Measurements from ENCODE around the gene CCDC57.

Gene CCDC57

DNA sequence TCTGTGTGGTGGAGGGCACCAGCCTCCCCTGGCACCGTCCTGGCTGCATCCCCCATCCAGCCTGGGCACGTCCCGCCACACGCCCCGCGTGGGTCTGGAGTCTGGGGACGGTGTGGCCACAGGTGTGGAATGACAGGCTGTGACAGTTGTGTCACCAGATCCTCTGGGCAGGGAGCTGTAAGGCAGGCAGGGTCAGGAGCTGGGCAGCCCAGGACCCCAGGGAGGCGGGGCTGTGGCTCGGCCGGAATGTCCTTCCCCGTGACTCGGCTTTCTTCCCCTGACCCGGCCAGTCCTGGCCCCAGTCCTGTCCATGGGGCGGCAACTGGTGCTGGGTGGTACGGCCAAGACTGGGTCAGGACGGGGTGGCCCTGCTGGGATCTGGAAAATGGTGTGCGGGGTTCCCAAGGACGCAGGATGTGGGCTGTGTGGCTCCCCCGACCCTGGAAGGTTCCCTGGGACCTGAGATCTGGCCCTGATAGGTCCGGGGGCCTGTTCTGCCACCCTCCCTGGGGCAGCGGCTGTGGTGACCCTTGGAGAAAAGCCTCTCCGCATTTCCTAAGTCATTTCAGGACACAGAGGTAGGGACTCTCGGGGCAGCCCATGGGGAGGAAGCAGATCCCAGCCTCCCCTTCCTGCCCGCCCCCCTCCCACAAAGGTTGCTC is 12.9 kb upstream of the CCDC57 start:
- Mint-ChIP-seq H3K27ac (no peak overlapping the region), H3K36me3 (peaks cover 25% of the 10 kb centered on the region), H3K4me1 (peaks cover 15% of the 10 kb centered on the region), H3K4me3 (no peak overlapping the region), H3K9me3 (no peaks in the 10 kb centered on the region)
- no peak for DNase-seq (ENCODE audit: low spot score in 2 of 2)
- ATAC-seq: no peak

DNA sequence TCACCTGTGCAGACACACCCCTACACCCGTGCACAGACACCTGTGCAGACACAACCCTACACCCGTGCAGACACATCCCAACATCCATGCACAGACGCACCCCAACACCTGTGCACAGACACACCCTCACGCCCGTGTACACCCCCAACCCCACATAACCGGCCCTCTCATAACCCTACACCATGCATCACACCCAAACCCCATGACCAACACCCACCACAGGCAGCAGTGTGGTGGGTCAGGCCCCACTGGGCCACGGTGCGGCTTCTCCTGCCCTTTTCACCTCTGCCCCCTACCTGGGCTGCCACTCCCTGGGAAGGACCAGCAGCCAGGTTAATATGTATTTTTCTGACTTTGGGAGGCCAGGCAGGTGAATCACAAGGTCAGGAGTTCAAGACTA is 12.0 kb upstream of the CCDC57 start:
- Mint-ChIP-seq H3K27ac (no peak overlapping the region), H3K9me3 (no peaks in the 10 kb centered on the region), H3K4me1 (peaks cover 9% of the 10 kb centered on the region), H3K36me3 (peaks cover 16% of the 10 kb centered on the region), H3K4me3 (no peak overlapping the region)
- no peak for DNase-seq (ENCODE audit: low spot score in 2 of 2)
- ATAC-seq: no peak

- no peak overlapping the region for H3K27ac Mint-ChIP-seq
- DNase-seq (ENCODE audit: low spot score in 2 of 2) (no peak), ATAC-seq (no peak)
- peaks cover 8% of the 10 kb centered on the region for H3K36me3 Mint-ChIP-seq
- no peak overlapping the region for H3K4me3 Mint-ChIP-seq
- peaks cover 14% of the 10 kb centered on the region for H3K4me1 Mint-ChIP-seq
- H3K9me3 Mint-ChIP-seq: no peaks in the 10 kb centered on the region
These were observed 10.9 kb upstream of the CCDC57 start for GRCh38 chr17:82223517-82223916.

- Mint-ChIP-seq H3K9me3 (no peaks in the 10 kb centered on the region), H3K36me3 (peaks cover 1% of the 10 kb centered on the region), H3K4me1 (peaks cover 15% of the 10 kb centered on the region), H3K4me3 (no peak overlapping the region), H3K27ac (no peak overlapping the region)
- no peak for DNase-seq (ENCODE audit: low spot score in 2 of 2)
- no peak for ATAC-seq
These were observed 10.2 kb upstream of the CCDC57 start for GRCh38 chr17:82222816-82223215.

DNA sequence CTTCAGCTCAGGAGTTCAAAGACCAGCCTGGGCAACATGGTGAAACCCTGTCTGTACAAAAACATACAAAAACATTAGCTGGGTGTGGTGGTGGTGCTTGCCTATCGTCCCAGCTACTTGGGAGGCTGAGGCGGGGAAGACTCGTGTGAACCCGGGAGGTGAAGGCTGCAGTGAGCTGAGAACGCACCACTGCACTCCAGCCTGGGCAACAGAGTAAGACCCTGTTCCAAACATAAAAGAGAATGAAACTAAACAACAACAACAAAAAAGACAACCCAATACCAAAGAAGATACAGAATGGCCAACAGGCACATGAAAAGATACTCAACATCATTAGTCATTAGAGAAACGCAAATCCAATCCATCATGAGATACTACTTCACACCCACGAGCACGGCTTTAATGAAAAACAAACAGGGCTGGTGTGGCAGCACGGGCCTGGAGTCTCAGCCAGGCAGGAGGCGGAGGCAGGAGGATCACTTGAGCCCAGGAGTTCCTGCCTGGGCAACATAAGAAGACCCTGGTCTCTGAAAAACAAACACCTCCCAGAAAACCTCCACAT is 8.8 kb upstream of the CCDC57 start:
- no peak overlapping the region for H3K27ac Mint-ChIP-seq
- ATAC-seq (no peak), DNase-seq (ENCODE audit: low spot score in 2 of 2) (no peak)
- no peak overlapping the region for H3K4me3 Mint-ChIP-seq
- H3K4me1 Mint-ChIP-seq: peaks cover 16% of the 10 kb centered on the region
- H3K9me3 Mint-ChIP-seq: no peaks in the 10 kb centered on the region
- no peaks in the 10 kb centered on the region for H3K36me3 Mint-ChIP-seq

DNA sequence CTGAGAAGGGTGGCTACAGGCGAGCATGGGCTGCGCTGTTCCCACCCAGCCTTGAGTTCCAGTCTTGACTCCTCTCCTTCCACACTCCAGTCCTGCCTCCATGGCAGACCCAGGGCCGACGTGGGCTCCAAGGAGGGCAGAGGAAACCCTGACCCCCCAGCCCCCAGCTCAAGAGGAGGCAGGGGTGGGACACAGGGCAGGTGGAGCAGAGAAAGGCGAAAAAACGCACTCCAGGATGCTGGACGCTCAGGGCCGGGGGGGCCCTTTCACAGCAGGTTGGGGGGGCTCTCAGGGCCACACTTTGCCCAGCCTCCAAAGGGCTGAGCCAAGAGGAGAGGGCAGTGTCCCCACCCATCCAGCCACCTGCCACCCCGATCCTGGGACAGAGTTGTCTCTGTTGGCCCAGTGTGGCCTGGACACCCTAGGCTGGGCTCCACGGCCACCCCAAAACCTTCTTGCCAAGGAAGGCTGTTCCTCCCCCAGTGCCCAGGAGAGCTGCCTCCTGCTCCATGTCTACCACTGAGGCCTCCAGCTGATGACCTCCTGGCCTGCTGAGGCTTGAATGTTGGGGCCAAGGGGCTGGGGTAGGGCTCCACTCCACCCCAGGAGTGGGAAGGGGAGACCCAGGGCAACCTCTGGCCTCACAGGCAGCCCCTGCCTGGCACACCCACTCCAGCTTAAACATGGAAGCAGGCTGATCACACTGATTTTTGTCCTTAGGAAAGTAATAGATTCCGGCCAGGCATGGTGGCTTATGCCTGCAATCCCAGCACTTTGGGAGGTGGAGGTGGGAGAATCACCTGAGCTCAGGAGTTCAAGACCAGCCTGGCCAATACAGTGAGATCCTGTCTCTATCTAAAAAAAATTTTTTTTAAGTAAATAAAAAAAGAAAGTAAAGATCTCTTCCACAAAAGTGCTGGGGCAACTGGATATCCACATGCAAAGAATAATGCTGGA is 7.4 kb upstream of the CCDC57 start:
- Mint-ChIP-seq H3K27ac (no peak overlapping the region), H3K4me3 (no peak overlapping the region), H3K36me3 (peaks cover 11% of the 10 kb centered on the region), H3K4me1 (peaks cover 27% of the 10 kb centered on the region), H3K9me3 (no peaks in the 10 kb centered on the region)
- ATAC-seq (no peak), DNase-seq (ENCODE audit: low spot score in 2 of 2) (no peak)

- Mint-ChIP-seq H3K4me1 (peaks cover 36% of the 10 kb centered on the region), H3K9me3 (no peaks in the 10 kb centered on the region), H3K36me3 (peaks cover 20% of the 10 kb centered on the region), H3K27ac (no peak overlapping the region), H3K4me3 (no peak overlapping the region)
- ATAC-seq (no peak), DNase-seq (ENCODE audit: low spot score in 2 of 2) (no peak)
These were observed 6.4 kb upstream of the CCDC57 start for GRCh38 chr17:82219083-82219482.

GRCh38 chr17:82218349-82219075 is 5.9 kb upstream of the CCDC57 start:
- Mint-ChIP-seq H3K4me1 (peaks cover 38% of the 10 kb centered on the region), H3K36me3 (peaks cover 26% of the 10 kb centered on the region), H3K9me3 (no peaks in the 10 kb centered on the region), H3K27ac (no peak overlapping the region), H3K4me3 (no peak overlapping the region)
- ATAC-seq (no peak), DNase-seq (ENCODE audit: low spot score in 2 of 2) (no peak)

GRCh38 chr17:82217530-82218204 is 5.0 kb upstream of the CCDC57 start:
- ATAC-seq (no peak), DNase-seq (ENCODE audit: low spot score in 2 of 2) (no peak)
- no peaks in the 10 kb centered on the region for H3K9me3 Mint-ChIP-seq
- H3K4me1 Mint-ChIP-seq: peaks cover 40% of the 10 kb centered on the region
- peak overlapping the region; percentile 94 for H3K27ac Mint-ChIP-seq
- H3K36me3 Mint-ChIP-seq: peaks cover 29% of the 10 kb centered on the region
- H3K4me3 Mint-ChIP-seq: peak overlapping the region; percentile 69

DNA sequence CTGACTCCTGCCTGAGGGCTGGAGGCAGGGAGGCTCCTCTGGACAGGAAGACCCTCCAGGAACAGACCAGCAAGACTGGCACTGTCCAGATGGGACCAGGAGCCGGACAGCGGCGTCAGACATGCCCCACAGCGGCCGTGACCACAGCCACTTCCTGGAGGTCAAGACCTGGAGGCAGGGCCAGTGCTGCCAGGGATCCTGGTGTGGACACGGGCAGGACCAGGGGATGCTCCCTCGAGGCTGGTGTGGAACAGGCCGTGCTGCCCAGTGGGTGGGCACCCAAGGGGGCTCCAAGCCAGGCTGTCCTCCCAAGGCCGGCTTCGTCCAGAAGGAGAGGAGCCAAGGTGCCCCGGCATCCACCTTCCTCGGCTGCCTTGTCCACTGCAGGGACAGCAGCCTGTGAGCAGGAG is 4.5 kb upstream of the CCDC57 start:
- ATAC-seq: no peak
- peaks cover 29% of the 10 kb centered on the region for H3K36me3 Mint-ChIP-seq
- H3K27ac Mint-ChIP-seq: peak overlapping the region; percentile 94

DNA sequence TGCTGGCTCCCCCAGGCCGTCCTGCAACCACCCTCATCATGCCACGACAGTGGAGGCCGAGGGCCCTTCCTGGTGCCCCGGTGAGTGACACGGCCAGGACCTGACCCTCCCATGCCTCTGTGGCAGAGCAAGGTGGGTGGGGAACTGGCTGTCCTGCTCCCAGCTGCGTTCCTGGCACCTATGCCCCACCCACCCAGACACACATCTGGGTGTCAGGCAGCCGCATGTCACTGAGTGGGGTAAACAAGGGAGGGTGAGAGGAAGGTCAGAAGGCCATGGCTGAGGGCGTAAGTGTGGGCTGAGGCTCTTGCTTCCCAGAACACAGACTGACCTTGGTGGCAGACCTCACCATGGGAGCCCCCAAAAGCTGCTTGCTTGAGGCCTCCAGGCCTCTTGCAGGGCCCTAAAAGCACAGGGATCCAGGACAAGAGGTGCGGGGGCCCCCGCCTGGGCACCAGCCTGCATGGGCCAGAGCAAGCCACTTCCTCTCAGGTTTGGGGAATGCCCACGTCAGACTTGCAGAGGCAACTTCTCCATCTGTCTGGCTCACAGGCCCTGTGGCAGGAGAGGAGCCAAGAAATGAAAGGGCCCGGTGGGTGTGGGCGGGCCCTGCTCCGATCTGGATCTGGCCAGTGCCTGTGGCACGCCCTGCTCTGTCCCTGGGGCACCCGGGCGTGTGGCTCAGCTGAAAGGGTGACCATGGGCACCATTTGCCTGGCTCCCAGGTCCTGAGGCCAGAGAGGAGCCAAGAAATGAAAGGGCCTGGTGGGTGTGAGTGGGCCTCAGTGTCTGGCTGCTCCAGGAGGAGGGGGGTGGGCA is 3.9 kb upstream of the CCDC57 start:
- Mint-ChIP-seq H3K36me3 (peaks cover 29% of the 10 kb centered on the region), H3K4me3 (peak overlapping the region; percentile 69), H3K4me1 (peaks cover 40% of the 10 kb centered on the region), H3K27ac (peak overlapping the region; percentile 94), H3K9me3 (no peaks in the 10 kb centered on the region)
- DNase-seq (ENCODE audit: low spot score in 2 of 2) (peak in 1 of 2 donors; percentile 81), ATAC-seq (peak; percentile 75)

More for the DNA sequence above, 4.5 kb upstream of the CCDC57 start:
- no peak for DNase-seq (ENCODE audit: low spot score in 2 of 2)
- Mint-ChIP-seq H3K9me3 (no peaks in the 10 kb centered on the region), H3K4me3 (peak overlapping the region; percentile 69), H3K4me1 (peaks cover 40% of the 10 kb centered on the region)

GRCh38 chr17:82215972-82216300 is 3.3 kb upstream of the CCDC57 start:
- H3K36me3 Mint-ChIP-seq: peaks cover 29% of the 10 kb centered on the region
- ATAC-seq: no peak
- H3K4me1 Mint-ChIP-seq: peaks cover 40% of the 10 kb centered on the region
- peak overlapping the region; percentile 94 for H3K27ac Mint-ChIP-seq
- no peak for DNase-seq (ENCODE audit: low spot score in 2 of 2)
- no peaks in the 10 kb centered on the region for H3K9me3 Mint-ChIP-seq
- H3K4me3 Mint-ChIP-seq: peak overlapping the region; percentile 69

DNA sequence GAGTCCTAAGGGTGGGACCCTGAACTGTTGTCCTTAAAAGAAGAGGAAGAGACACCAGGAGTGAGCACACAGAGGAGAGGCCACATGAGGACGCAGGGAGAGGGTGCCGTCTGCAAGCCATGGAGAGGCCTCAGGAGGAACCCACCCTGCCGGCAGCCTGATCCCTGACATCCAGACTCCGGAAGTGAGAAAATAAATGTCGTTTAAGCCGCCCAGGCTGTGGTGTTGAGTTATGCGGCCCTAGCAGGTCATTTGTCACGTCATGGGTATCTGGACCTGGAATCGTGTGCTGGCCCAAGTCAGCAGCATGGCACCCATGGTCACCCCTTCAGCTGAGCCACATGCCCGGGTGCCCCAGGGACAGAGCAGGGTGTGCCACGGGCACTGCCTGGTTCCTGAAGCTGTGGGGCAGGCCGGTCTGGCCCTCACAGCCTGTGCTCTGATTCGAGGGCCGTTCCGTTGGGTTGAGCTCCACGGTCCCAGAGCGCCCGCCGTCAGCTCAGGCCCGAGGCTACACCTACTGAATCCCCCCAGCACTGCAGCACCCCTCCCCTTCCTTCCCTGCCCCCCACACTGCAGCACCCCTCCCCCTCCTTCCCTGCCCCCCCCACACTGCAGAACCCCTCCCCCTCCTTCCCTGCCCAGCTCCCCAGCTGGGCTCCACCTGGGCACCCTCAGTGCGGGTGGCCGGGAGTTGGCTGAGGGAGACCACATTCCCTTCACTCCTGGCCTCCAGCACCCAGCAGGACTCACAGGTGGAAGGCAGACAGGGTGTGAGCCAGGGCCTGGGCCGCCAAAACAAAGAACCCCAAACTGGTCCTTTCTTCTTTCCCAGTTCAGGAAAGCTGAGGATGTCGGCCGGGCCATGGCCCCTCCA is 2.7 kb upstream of the CCDC57 start:
- H3K27ac Mint-ChIP-seq: peak overlapping the region; percentile 94
- no peak for DNase-seq (ENCODE audit: low spot score in 2 of 2)

More for the DNA sequence above, 2.7 kb upstream of the CCDC57 start:
- Mint-ChIP-seq H3K9me3 (no peaks in the 10 kb centered on the region), H3K4me1 (peaks cover 40% of the 10 kb centered on the region), H3K36me3 (peaks cover 29% of the 10 kb centered on the region), H3K4me3 (peak overlapping the region; percentile 73)
- ATAC-seq: no peak
